Neural crest cell (in vitro differentiated cells): Measurements from ENCODE around the gene DOK1. TPM values are rescaled to one million over a fixed set of nuclear protein-coding genes. Genes with fewer than 3 reads are reported as not detected.

Experiments
- DNase-seq: peaks from one replicate; pipeline ENCODE4 v3.0.0; 2021; ENCODE audit warnings: low read depth, mixed read lengths, low spot score
- H3K27ac Mint-ChIP-seq: one replicate; pipeline ENCODE4 v1.8.0; 2021; ENCODE audit warnings: mild to moderate bottlenecking, mixed read lengths; ENCODE audit not compliant: unreplicated experiment
- H3K27me3 Mint-ChIP-seq: 2 replicates; pipeline ENCODE4 v1.8.0; 2021; ENCODE audit warnings: low read depth, mild to moderate bottlenecking, mixed read lengths
- H3K36me3 Mint-ChIP-seq: 2 replicates; pipeline ENCODE4 v1.8.0; 2021; ENCODE audit warnings: low read depth, mild to moderate bottlenecking, mixed read lengths
- H3K4me1 Mint-ChIP-seq: 2 replicates; pipeline ENCODE4 v1.8.0; 2021; ENCODE audit warnings: mixed read lengths
- H3K4me3 Mint-ChIP-seq: one replicate; pipeline ENCODE4 v1.8.0; 2021; ENCODE audit warnings: mild to moderate bottlenecking, mixed read lengths
- H3K9me3 Mint-ChIP-seq: 2 replicates; pipeline ENCODE4 v1.8.0; 2021; ENCODE audit warnings: mixed read lengths
- total RNA-seq: library from RNA; stranded (reverse); gene quantifications from 2 replicates; pipeline ENCODE4 v1.2.1, GENCODE V29; 2021
- TF ChIP-seq, protein P1 (sequence below): fragments of 200-600 bp; sonication (generic); conservative IDR thresholded peaks from 2 replicates; pipeline ENCODE4 v1.5.0; 2021; ENCODE audit warnings: antibody characterized with exemption, mild to moderate bottlenecking

The DOK1 gene
- total RNA-seq, 1 donor from 2014 or later, result 22.4 TPM

DNA sequence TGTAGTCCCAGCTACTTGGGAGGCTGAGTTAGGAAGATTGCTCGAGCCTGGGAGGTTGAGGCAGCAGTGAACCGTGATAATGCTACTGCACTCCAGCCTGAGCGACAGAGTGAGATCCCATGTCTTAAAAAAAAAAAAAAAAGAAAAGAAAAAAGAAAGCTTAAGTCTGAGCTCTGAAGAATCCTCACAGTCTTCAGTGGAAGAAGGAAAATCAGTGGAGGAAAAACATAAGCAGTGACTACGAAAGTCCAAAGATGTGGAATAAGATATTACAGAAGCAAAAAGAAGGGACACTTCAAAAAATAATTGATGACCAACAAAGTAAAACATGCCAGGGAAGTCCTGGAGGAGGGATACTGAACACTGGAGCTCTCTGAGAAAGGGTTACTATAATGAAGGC, 44.2 kb upstream of the DOK1 start:
- peaks cover 86% of the 10 kb centered on the region for H3K27me3 Mint-ChIP-seq
- peaks cover 10% of the 10 kb centered on the region for H3K36me3 Mint-ChIP-seq
- H3K4me1 Mint-ChIP-seq, result peaks cover 26% of the 10 kb centered on the region
- H3K9me3 Mint-ChIP-seq, result peaks cover 3% of the 10 kb centered on the region
- TF ChIP-seq, protein P1, sequence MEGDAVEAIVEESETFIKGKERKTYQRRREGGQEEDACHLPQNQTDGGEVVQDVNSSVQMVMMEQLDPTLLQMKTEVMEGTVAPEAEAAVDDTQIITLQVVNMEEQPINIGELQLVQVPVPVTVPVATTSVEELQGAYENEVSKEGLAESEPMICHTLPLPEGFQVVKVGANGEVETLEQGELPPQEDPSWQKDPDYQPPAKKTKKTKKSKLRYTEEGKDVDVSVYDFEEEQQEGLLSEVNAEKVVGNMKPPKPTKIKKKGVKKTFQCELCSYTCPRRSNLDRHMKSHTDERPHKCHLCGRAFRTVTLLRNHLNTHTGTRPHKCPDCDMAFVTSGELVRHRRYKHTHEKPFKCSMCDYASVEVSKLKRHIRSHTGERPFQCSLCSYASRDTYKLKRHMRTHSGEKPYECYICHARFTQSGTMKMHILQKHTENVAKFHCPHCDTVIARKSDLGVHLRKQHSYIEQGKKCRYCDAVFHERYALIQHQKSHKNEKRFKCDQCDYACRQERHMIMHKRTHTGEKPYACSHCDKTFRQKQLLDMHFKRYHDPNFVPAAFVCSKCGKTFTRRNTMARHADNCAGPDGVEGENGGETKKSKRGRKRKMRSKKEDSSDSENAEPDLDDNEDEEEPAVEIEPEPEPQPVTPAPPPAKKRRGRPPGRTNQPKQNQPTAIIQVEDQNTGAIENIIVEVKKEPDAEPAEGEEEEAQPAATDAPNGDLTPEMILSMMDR, result no peak
- peak overlapping the region; percentile 44 for H3K4me3 Mint-ChIP-seq
- H3K27ac Mint-ChIP-seq, result no peak overlapping the region
- DNase-seq, result no peak

DNA sequence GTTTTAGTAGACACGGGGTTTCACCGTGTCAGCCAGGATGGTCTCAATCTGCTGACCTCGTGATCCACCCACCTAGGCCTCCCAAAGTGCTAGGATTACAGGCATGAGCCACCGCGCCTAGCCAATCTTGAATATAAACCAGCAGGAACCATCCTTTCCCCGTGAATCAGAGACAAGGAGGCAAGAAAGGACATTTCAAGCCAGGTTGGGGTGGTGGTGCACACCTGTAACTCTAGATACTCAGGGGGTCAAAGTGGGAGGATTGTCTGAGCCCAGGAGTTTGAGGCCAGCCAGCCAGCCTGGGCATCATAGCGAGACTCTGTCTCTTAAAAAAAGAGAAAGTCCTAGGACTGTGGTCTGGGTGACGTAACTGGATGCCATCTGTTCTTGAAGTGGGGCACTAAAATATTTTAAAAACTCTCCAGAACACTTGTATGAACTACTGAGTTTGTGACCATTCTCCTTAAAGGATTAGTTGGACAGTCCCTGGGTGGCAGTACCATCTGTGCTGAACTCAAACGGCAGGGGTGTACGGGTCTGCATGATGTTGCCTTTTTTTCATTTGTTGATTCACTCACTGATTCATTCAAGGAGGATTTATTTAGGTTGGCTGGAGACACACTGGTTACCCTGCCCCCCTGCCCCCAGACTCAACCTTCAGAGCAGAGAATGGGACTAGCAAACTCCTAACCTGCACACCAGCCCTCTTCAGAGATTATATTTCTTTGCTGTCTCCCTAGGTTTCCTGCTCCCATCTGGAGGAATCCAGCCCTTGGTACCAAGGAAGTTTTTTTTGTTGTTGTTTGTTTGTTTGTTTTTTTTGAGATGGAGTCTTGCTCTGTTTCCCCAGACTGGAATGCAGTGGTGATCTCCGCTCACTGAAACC, 43.2 kb upstream of the DOK1 start:
- peak overlapping the region; percentile 41 for H3K4me3 Mint-ChIP-seq
- peaks cover 8% of the 10 kb centered on the region for H3K36me3 Mint-ChIP-seq
- TF ChIP-seq, protein P1, result no peak
- peaks cover 26% of the 10 kb centered on the region for H3K4me1 Mint-ChIP-seq
- peaks cover 92% of the 10 kb centered on the region for H3K27me3 Mint-ChIP-seq
- H3K27ac Mint-ChIP-seq, result no peak overlapping the region
- DNase-seq, result no peak
- H3K9me3 Mint-ChIP-seq, result peaks cover 3% of the 10 kb centered on the region

DNA sequence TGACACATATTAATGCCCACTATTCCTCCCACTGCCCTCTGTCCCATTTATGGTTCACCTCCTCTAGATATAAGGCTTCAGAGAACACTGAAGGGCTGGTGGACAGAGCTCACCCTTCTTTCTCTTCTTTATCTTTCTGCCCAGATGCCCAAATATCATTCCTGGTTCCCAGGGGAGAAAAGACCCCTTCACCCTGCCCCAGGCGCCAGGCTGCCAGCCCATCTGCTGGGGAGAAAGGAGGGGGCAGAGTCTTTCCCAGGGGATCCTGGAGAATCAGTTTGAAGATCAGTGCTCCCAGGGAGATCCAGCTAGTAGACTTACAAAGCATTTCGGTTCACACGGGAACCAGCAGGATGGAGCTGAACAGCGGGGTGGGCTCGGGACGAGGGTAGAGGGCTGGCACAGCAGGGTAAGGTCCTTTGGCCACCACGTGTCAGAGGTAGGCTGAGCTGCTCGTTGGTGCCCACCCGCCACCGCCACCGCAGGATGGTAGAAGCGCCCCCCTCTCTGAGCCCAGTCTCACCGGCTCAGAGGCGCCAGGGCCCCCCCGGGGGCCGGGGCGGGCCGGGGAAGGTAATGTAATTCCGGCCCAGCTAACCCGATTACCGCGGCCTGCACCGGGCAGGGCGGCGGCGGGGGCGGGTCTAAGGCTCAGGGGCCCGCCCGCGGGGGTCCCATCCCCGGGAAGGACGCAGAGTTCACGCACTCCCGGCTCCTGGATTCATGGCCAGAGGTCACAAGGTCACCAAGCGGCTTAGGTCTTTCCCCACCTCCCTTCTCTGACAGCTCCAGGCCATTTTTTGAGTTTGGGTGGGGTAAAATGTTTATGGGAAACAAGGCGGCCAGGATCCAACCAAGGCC, 41.5 kb upstream of the DOK1 start:
- Mint-ChIP-seq H3K9me3 (peaks cover 3% of the 10 kb centered on the region), H3K4me3 (peak overlapping the region; percentile 35), H3K27ac (no peak overlapping the region), H3K27me3 (peaks cover 95% of the 10 kb centered on the region), H3K4me1 (peaks cover 12% of the 10 kb centered on the region), H3K36me3 (peaks cover 9% of the 10 kb centered on the region)
- TF ChIP-seq, protein P1, result no peak
- DNase-seq, result no peak

DNA sequence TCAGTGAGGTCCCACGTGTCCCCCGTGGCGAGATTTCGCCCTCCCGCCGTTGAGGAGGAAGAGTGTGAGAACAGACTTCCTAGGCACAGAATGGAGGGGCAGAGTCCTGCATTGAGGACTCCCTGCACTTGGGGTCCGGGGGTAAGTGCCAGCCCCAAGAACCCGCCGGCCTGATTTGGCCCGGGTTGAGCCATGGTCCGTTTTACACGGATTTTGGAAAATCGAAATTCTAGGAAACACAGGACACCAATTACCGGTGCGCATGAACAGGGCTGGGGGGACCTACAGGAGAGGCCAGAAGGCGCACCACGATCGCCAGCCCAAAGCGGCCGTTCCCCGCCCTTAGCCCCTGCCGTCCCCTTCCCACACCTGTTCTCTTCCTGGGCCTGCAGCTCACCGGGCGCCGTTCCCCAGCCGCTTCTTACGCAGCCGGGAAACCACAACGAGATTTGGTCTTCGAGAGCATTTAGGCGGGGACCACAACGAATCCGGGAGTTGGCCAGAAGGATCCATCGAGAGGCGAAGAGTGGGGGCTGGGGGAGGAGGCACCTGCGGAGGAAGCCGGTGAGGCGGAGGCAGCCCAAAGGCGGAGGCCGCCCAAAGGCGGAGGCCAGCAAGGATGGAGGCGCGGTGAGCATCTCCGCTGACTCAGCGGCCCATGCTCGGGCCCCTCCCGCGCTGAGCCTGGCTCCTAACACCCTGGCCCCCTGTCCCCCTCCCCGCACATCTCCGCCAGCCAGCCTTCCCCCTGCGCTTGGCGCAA, 40.7 kb upstream of the DOK1 start:
- Mint-ChIP-seq H3K9me3 (no peaks in the 10 kb centered on the region), H3K4me3 (peak overlapping the region; percentile 27), H3K4me1 (peaks cover 4% of the 10 kb centered on the region), H3K36me3 (peaks cover 6% of the 10 kb centered on the region), H3K27ac (no peak overlapping the region), H3K27me3 (peaks cover 95% of the 10 kb centered on the region)
- TF ChIP-seq, protein P1, result no peak
- DNase-seq, result no peak
